Colonic mucosa (tissue), 4 donors: Measurements from ENCODE around the gene PSG1. TPM values are rescaled to one million over a fixed set of nuclear protein-coding genes. Genes with fewer than 3 reads are reported as not detected.
"Not testable (repeated sequence)": the region's sequence is repeated elsewhere in the genome, so short reads cannot be mapped to it uniquely, and the experiment has no call there.

Source experiments
- DNase-seq: peaks from one replicate; pipeline ENCODE4 v3.0.0-alpha.2; 2020
- H3K27ac ChIP-seq: fragments of 200-600 bp; one replicate; pipeline ENCODE4 v1.8.0; 2021
- H3K27me3 ChIP-seq: fragments of 200-600 bp; one replicate; pipeline ENCODE4 v1.8.0; 2021
- H3K36me3 ChIP-seq: fragments of 200-600 bp; one replicate; pipeline ENCODE4 v1.8.0; 2021
- H3K4me1 ChIP-seq: fragments of 200-600 bp; one replicate; pipeline ENCODE4 v1.8.0; 2021; ENCODE audit warnings: mild to moderate bottlenecking
- H3K4me3 ChIP-seq: fragments of 200-600 bp; one replicate; pipeline ENCODE4 v1.8.0; 2021
- H3K9ac ChIP-seq, 2 donors: one replicate each; pipeline ENCODE4 v1.7.0; 2013; ENCODE audit warnings: control low read depth in 2 of 2, low read depth in 2 of 2, low read length in 2 of 2
- H3K9me3 ChIP-seq: fragments of 200-600 bp; one replicate; pipeline ENCODE4 v1.8.0; 2021
- CTCF ChIP-seq: fragments of 200-600 bp; IDR thresholded peaks from one replicate; pipeline ENCODE4 v1.8.0; 2022; ENCODE audit warnings: antibody characterized with exemption, mild to moderate bottlenecking
- intact Hi-C: fragments of 100-400 bp; cut with DNase I; formaldehyde crosslinking; loops from one replicate; pipeline ENCODE4 v1.14.1; 2022
- total RNA-seq, 2 donors: library from RNA; stranded (reverse); fragmentation: NEBNext Ultra II Directional in 1 of 2; extraction: Animal tissue kit (Norgen Biotek cat#: 25700) in 1 of 2; gene quantifications; one replicate each; pipeline ENCODE4 v1.2.1, GENCODE V29; 2021
- donor health status: healthy.
- donor health status: DM: no; HTN: no; CAD: no.
- donor health status: DM: no; HTN: no; CAD: no.

Gene PSG1
- total RNA-seq, 2 donors from 2014 or later = not detected

- H3K9me3 ChIP-seq, H3K4me1 ChIP-seq, DNase-seq, H3K4me3 ChIP-seq, H3K27me3 ChIP-seq, H3K36me3 ChIP-seq, intact Hi-C loops, H3K27ac ChIP-seq, H3K9ac ChIP-seq: not testable (repeated sequence)
These were observed 27.7 kb downstream of the PSG1 start for GRCh38 chr19:42851718-42852280.

GRCh38 chr19:42850981-42851717 is 28.4 kb downstream of the PSG1 start:
- TF ChIP-seq CTCF = no peak
- no peaks in the 10 kb centered on the region for H3K36me3 ChIP-seq
- H3K27ac ChIP-seq = no peak overlapping the region
- DNase-seq = no peak
- no peaks in the 10 kb centered on the region for H3K9me3 ChIP-seq
- H3K27me3 ChIP-seq = no peaks in the 10 kb centered on the region
- no peak overlapping the region for H3K4me3 ChIP-seq
- no peak overlapping the region for H3K9ac ChIP-seq
- H3K4me1 ChIP-seq = no peaks in the 10 kb centered on the region
- intact Hi-C loops = no loop called here

- DNase-seq = no peak
- H3K27ac ChIP-seq = no peak overlapping the region
- H3K9me3 ChIP-seq = no peaks in the 10 kb centered on the region
- no peak for TF ChIP-seq CTCF
- H3K36me3 ChIP-seq = no peaks in the 10 kb centered on the region
- no peaks in the 10 kb centered on the region for H3K4me1 ChIP-seq
- no peak overlapping the region for H3K9ac ChIP-seq
- intact Hi-C loops = no loop called here
- H3K27me3 ChIP-seq = no peaks in the 10 kb centered on the region
- no peak overlapping the region for H3K4me3 ChIP-seq
These were observed 32.9 kb downstream of the PSG1 start for GRCh38 chr19:42846597-42846996.

GRCh38 chr19:42843631-42844030 is 35.9 kb downstream of the PSG1 start:
- H3K36me3 ChIP-seq, DNase-seq, H3K9me3 ChIP-seq, H3K27me3 ChIP-seq, intact Hi-C loops, H3K4me3 ChIP-seq, H3K9ac ChIP-seq, H3K27ac ChIP-seq, H3K4me1 ChIP-seq: not testable (repeated sequence)

- H3K9ac ChIP-seq, H3K27ac ChIP-seq, H3K36me3 ChIP-seq, H3K4me3 ChIP-seq, H3K4me1 ChIP-seq, DNase-seq, H3K9me3 ChIP-seq, H3K27me3 ChIP-seq, intact Hi-C loops: not testable (repeated sequence)
These were observed 46.6 kb downstream of the PSG1 start for GRCh38 chr19:42832746-42833442.

- H3K27ac ChIP-seq, intact Hi-C loops, H3K4me3 ChIP-seq, H3K27me3 ChIP-seq, H3K4me1 ChIP-seq, H3K9ac ChIP-seq, H3K36me3 ChIP-seq, H3K9me3 ChIP-seq, DNase-seq: not testable (repeated sequence)
These were observed 47.4 kb downstream of the PSG1 start for GRCh38 chr19:42832023-42832680.

GRCh38 chr19:42831221-42832019 is 48.1 kb downstream of the PSG1 start:
- no peak for TF ChIP-seq CTCF
- Histone ChIP-seq H3K27me3 (no peaks in the 10 kb centered on the region), H3K9me3 (no peaks in the 10 kb centered on the region), H3K4me1 (no peaks in the 10 kb centered on the region), H3K36me3 (no peaks in the 10 kb centered on the region), H3K4me3 (no peak overlapping the region), H3K9ac (no peak overlapping the region), H3K27ac (no peak overlapping the region)
- intact Hi-C loops = no loop called here
- no peak for DNase-seq

GRCh38 chr19:42821306-42821977 is 58.1 kb downstream of the PSG1 start:
- DNase-seq, H3K27ac ChIP-seq, H3K36me3 ChIP-seq, H3K27me3 ChIP-seq, H3K4me1 ChIP-seq, H3K9ac ChIP-seq, intact Hi-C loops, H3K4me3 ChIP-seq, H3K9me3 ChIP-seq: not testable (repeated sequence)

- H3K27me3 ChIP-seq, H3K9me3 ChIP-seq, intact Hi-C loops, H3K4me3 ChIP-seq, DNase-seq, H3K9ac ChIP-seq, H3K4me1 ChIP-seq, H3K27ac ChIP-seq, H3K36me3 ChIP-seq: not testable (repeated sequence)
These were observed 59.4 kb downstream of the PSG1 start for GRCh38 chr19:42819960-42820650.
